ENCODE measurements around the gene EPS8L1. TPM values are rescaled to one million over a fixed set of nuclear protein-coding genes. Genes with fewer than 3 reads are reported as not detected.

EPS8L1 gene
- total RNA-seq, 1 experiment from 2014 or later: 111 TPM

DNA sequence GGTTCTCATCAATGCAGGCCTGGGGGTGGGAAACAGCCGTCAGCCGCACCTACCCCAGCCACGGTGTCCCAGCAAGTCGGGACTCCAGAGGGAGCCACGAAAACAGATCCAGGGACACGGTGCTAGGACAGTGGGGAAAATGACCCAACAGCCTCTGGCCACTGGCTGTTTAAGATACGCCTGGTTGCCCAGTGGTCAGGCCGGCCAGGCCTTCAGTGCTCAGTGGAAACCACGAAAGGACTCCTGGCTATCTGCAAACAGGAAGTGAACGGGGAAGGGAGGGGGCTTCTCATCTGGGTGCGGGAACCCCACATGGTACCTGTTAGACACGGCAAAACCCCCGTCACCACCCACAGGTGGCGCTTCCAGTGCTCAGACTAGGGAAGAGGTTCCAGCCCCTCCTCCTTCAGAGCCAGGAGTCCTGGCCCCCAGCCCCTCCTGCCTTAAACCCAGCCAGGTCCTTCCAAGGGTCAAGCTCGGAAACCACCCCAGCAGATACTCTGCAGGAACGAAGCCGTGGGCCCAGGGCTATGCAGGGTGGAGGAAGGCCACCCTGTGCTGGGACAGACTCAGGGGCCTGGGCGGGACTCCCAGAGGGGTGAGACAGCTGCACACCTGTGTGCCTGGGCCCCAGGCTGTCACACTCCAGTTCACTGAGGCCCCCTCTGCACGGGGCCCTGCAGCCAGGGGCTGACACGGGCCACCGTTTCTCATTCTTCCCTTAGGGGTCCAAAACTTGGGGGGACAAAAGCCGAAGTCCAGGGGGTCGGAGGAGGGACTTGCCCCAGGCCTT lies 37.3 kb downstream of the EPS8L1 start:
- Histone ChIP-seq H3K27ac (no peak overlapping the region), H3K79me2 (ENCODE audit: low read depth) (peaks cover 57% of the 10 kb centered on the region)
- CTCF ChIA-PET: no interaction called here

DNA sequence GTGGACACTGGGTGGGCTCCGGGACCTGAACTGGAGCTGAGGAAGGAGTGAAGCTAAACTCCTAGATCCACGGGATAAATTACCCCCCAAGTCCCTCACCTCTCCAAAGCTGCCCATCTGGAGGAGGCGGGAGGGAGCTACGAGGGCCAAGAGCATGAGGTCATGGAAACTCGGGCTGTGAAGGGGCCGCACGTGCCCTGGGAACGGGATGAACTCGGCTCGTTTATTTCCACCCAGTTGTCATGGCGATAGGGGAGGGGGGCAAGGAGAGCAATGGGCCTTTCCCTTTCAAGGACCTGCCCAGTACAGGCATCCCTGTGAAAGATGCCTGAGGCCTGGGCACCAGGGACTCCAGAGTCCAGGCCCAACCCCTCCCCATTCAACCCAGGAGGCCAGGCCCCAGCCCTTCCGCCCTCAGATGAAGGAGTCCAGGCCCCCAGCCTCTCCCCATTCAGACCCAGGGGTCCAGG lies 37.9 kb downstream of the EPS8L1 start:
- no peak overlapping the region for H2AFZ ChIP-seq
- H3K4me3 ChIP-seq: no peak overlapping the region
- H3K27me3 ChIP-seq (ENCODE audit: insufficient read depth, low read depth): no peaks in the 10 kb centered on the region
- POLR2A ChIA-PET (ENCODE audit: unreplicated experiment): no interaction called here
- no peaks in the 10 kb centered on the region for H3K9me3 ChIP-seq (ENCODE audit: insufficient read depth, low read depth)
- peaks cover 57% of the 10 kb centered on the region for H3K79me2 ChIP-seq (ENCODE audit: low read depth)
- no peak overlapping the region for H3K4me2 ChIP-seq
- no peak for TF ChIP-seq EZH2 (IDR thresholded peaks at IDR 0.05; ENCODE audit: low read depth)
- TF ChIP-seq, protein P1, sequence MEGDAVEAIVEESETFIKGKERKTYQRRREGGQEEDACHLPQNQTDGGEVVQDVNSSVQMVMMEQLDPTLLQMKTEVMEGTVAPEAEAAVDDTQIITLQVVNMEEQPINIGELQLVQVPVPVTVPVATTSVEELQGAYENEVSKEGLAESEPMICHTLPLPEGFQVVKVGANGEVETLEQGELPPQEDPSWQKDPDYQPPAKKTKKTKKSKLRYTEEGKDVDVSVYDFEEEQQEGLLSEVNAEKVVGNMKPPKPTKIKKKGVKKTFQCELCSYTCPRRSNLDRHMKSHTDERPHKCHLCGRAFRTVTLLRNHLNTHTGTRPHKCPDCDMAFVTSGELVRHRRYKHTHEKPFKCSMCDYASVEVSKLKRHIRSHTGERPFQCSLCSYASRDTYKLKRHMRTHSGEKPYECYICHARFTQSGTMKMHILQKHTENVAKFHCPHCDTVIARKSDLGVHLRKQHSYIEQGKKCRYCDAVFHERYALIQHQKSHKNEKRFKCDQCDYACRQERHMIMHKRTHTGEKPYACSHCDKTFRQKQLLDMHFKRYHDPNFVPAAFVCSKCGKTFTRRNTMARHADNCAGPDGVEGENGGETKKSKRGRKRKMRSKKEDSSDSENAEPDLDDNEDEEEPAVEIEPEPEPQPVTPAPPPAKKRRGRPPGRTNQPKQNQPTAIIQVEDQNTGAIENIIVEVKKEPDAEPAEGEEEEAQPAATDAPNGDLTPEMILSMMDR (conservative IDR thresholded peaks at IDR 0.05): no peak
- H3K9me2 ChIP-seq (ENCODE audit: insufficient read depth): no peaks in the 10 kb centered on the region
- H4K20me1 ChIP-seq (ENCODE audit: insufficient read depth): peaks cover 54% of the 10 kb centered on the region
- intact Hi-C loops (cut with micrococcal nuclease; ENCODE audit: unreplicated experiment): no loop called here
- H3F3A ChIP-seq (ENCODE audit: insufficient read depth, low read depth): peaks cover 4% of the 10 kb centered on the region; the same call in 1 of the 2 replicates
- H3K36me3 ChIP-seq (ENCODE audit: low read depth): no peaks in the 10 kb centered on the region; the same call in 1 of the 2 replicates
- no peak for DNase-seq
- no TSS peak for BruUV-seq (replicated peaks)
- CTCF ChIA-PET: no interaction called here
- no peak overlapping the region for H3K27ac ChIP-seq
- peaks cover 17% of the 10 kb centered on the region for H3K4me1 ChIP-seq (replicated peaks; ENCODE audit: insufficient read depth)

More for the DNA sequence above, 37.3 kb downstream of the EPS8L1 start:
- Histone ChIP-seq H3K4me2 (no peak overlapping the region), H3K27me3 (ENCODE audit: insufficient read depth, low read depth) (no peaks in the 10 kb centered on the region), H3K36me3 (ENCODE audit: low read depth) (no peaks in the 10 kb centered on the region; the same call in 1 of the 2 replicates), H2AFZ (no peak overlapping the region), H4K20me1 (ENCODE audit: insufficient read depth) (peaks cover 54% of the 10 kb centered on the region), H3K9me3 (ENCODE audit: insufficient read depth, low read depth) (no peaks in the 10 kb centered on the region), H3K4me1 (replicated peaks; ENCODE audit: insufficient read depth) (peaks cover 12% of the 10 kb centered on the region), H3K4me3 (no peak overlapping the region), H3K9me2 (ENCODE audit: insufficient read depth) (no peaks in the 10 kb centered on the region), H3F3A (ENCODE audit: insufficient read depth, low read depth) (no peaks in the 10 kb centered on the region; the same call in 1 of the 2 replicates)
- POLR2A ChIA-PET (ENCODE audit: unreplicated experiment): no interaction called here
- no TSS peak for BruUV-seq (replicated peaks)
- no peak for DNase-seq
- TF ChIP-seq EZH2 (IDR thresholded peaks at IDR 0.05; ENCODE audit: low read depth): no peak
- TF ChIP-seq, protein P1 (conservative IDR thresholded peaks at IDR 0.05): no peak; the same call in 1 of the 2 replicates
- intact Hi-C loops (cut with micrococcal nuclease; ENCODE audit: unreplicated experiment): no loop called here

- no peak for TF ChIP-seq EZH2 (IDR thresholded peaks at IDR 0.05; ENCODE audit: low read depth)
- TF ChIP-seq, protein P1 (conservative IDR thresholded peaks at IDR 0.05): no peak
- Histone ChIP-seq H4K20me1 (ENCODE audit: insufficient read depth) (peaks cover 51% of the 10 kb centered on the region), H3K27ac (no peak overlapping the region), H3K9me3 (ENCODE audit: insufficient read depth, low read depth) (no peaks in the 10 kb centered on the region), H3K79me2 (ENCODE audit: low read depth) (peaks cover 57% of the 10 kb centered on the region), H3K27me3 (ENCODE audit: insufficient read depth, low read depth) (no peaks in the 10 kb centered on the region), H3K4me2 (peak overlapping the region; percentile 100; the same call in 1 of the 2 replicates), H3K36me3 (ENCODE audit: low read depth) (no peaks in the 10 kb centered on the region; the same call in 1 of the 2 replicates), H3K4me1 (replicated peaks; ENCODE audit: insufficient read depth) (peaks cover 22% of the 10 kb centered on the region), H3F3A (ENCODE audit: insufficient read depth, low read depth) (peaks cover 12% of the 10 kb centered on the region; the same call in 1 of the 2 replicates), H2AFZ (no peak overlapping the region), H3K4me3 (no peak overlapping the region), H3K9me2 (ENCODE audit: insufficient read depth) (no peaks in the 10 kb centered on the region)
- DNase-seq: no peak
- CTCF ChIA-PET: no interaction called here
- intact Hi-C loops (cut with micrococcal nuclease; ENCODE audit: unreplicated experiment): no loop called here
- POLR2A ChIA-PET (ENCODE audit: unreplicated experiment): no interaction called here
- BruUV-seq (replicated peaks): no TSS peak
Measured at GRCh38 chr19:55114566-55115145, 39.0 kb downstream of the EPS8L1 start.

All from PC-9 (cell line).